WTC11 (cell line): ENCODE results near the gene TCOF1.

Experiments used
- CTCF ChIP-seq: fragments of 200-600 bp; IDR thresholded peaks from 2 replicates; pipeline ENCODE4 v1.8.0; 2022; ENCODE audit warnings: antibody characterized with exemption
- MXD4 ChIP-seq: fragments of 250-450 bp; sonication (Bioruptor Pico); IDR thresholded peaks from 2 replicates; pipeline ENCODE4 v1.8.0; 2021; ENCODE audit warnings: mild to moderate bottlenecking, moderate library complexity, borderline replicate concordance
- MYBL2 ChIP-seq: sonication (generic); formaldehyde crosslinking; IDR thresholded peaks from 2 replicates; pipeline ENCODE4 v1.8.1; 2023; ENCODE audit warnings: mild to moderate bottlenecking, moderate library complexity, missing genetic modification reagents
- ZNF121 ChIP-seq: sonication (generic); formaldehyde crosslinking; IDR thresholded peaks from 2 replicates; pipeline ENCODE4 v1.8.0; 2023; ENCODE audit warnings: missing genetic modification reagents
- ZNF423 ChIP-seq: fragments of 250-450 bp; sonication (Bioruptor Pico); IDR thresholded peaks from 2 replicates; pipeline ENCODE4 v2.1.2; 2022; ENCODE audit warnings: mild to moderate bottlenecking, moderate library complexity
- TF ChIP-seq, protein P1 (sequence below): sonication (generic); formaldehyde crosslinking; IDR thresholded peaks from 2 replicates; pipeline ENCODE4 v1.8.1; 2022; ENCODE audit warnings: missing genetic modification reagents, borderline replicate concordance
- TF ChIP-seq, protein P2 (sequence below): sonication (generic); formaldehyde crosslinking; IDR thresholded peaks from 2 replicates; pipeline ENCODE4 v1.8.0; 2022; ENCODE audit warnings: mild to moderate bottlenecking, missing genetic modification reagents

DNA sequence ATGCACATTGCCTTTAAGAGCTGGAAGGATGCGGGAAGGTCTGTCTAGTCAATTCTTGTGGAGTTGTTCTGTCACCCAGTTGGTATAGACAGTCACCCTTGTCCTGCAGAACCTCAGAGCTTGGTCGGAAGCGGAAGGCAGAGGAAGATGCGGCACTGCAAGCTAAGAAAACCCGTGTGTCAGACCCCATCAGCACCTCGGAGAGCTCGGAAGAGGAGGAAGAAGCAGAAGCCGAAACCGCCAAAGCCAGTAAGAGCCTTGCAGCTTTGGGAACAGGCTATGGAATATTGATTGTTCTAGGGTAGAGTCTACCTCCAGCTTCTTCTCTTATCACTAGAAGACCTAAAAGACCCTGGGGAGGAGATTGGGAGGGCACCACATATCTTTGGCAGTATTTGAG, 6.5 kb downstream of the TCOF1 start:
- TF ChIP-seq CTCF = no peak
- no peak for TF ChIP-seq MXD4 (CRISPR knock-in tag)
- no peak for TF ChIP-seq ZNF121 (CRISPR knock-in tag)
- no peak for TF ChIP-seq MYBL2
- TF ChIP-seq, protein P1, sequence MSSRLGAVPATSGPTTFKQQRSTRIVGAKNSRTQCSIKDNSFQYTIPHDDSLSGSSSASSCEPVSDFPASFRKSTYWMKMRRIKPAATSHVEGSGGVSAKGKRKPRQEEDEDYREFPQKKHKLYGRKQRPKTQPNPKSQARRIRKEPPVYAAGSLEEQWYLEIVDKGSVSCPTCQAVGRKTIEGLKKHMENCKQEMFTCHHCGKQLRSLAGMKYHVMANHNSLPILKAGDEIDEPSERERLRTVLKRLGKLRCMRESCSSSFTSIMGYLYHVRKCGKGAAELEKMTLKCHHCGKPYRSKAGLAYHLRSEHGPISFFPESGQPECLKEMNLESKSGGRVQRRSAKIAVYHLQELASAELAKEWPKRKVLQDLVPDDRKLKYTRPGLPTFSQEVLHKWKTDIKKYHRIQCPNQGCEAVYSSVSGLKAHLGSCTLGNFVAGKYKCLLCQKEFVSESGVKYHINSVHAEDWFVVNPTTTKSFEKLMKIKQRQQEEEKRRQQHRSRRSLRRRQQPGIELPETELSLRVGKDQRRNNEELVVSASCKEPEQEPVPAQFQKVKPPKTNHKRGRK = no peak
- TF ChIP-seq, protein P2, sequence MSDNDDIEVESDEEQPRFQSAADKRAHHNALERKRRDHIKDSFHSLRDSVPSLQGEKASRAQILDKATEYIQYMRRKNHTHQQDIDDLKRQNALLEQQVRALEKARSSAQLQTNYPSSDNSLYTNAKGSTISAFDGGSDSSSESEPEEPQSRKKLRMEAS (CRISPR knock-in tag) = no peak
- no peak for TF ChIP-seq ZNF423 (CRISPR knock-in tag)
